BE2C (cell line): ENCODE results near the gene RNF2.
A peak's percentile ranks its signal among the peaks of the same experiment; 100 is the strongest.

Source experiments
- DNase-seq: peaks from one replicate; pipeline ENCODE4 v3.0.0-alpha.2; 2020
- H3K27me3 ChIP-seq: fragments of 250-450 bp; sonication (Bioruptor Pico); 2 replicates; pipeline ENCODE4 v1.5.1; 2020; ENCODE audit warnings: mild to moderate bottlenecking
- H3K36me3 ChIP-seq: fragments of 250-450 bp; sonication (Bioruptor Pico); 2 replicates; pipeline ENCODE4 v1.5.1; 2020; ENCODE audit warnings: mild to moderate bottlenecking
- H3K4me1 ChIP-seq: fragments of 250-450 bp; sonication (Bioruptor Pico); 2 replicates; pipeline ENCODE4 v1.5.1; 2020
- H3K4me3 ChIP-seq: 2 replicates; pipeline ENCODE4 v1.5.1; 2011; ENCODE audit warnings: low read depth, low read length
- H3K9me3 ChIP-seq: fragments of 250-450 bp; sonication (Bioruptor Pico); 2 replicates; pipeline ENCODE4 v1.5.1; 2020
- CTCF ChIP-seq: IDR thresholded peaks from 2 replicates; pipeline ENCODE4 v1.5.1; 2012; ENCODE audit warnings: mild to moderate bottlenecking, low read depth, low read length

Gene RNF2

GRCh38 chr1:185045814-185046492 is 595 bp downstream of the RNF2 start:
- H3K9me3 ChIP-seq, result no peaks in the 10 kb centered on the region
- peak; percentile 50 for DNase-seq
- H3K36me3 ChIP-seq, result no peaks in the 10 kb centered on the region

GRCh38 chr1:185046668-185047067 is 1.3 kb downstream of the RNF2 start:
- Histone ChIP-seq H3K9me3 (no peaks in the 10 kb centered on the region), H3K27me3 (no peaks in the 10 kb centered on the region), H3K4me1 (no peaks in the 10 kb centered on the region), H3K4me3 (peak overlapping the region; percentile 90), H3K36me3 (no peaks in the 10 kb centered on the region)
- DNase-seq, result no peak
- no peak for TF ChIP-seq CTCF

More at GRCh38 chr1:185045814-185046492, 595 bp downstream of the RNF2 start:
- no peak for TF ChIP-seq CTCF
- Histone ChIP-seq H3K27me3 (no peaks in the 10 kb centered on the region), H3K4me1 (no peaks in the 10 kb centered on the region), H3K4me3 (peak overlapping the region; percentile 90)

GRCh38 chr1:185049670-185050069 is 4.3 kb downstream of the RNF2 start:
- H3K4me3 ChIP-seq, result no peak overlapping the region
- H3K27me3 ChIP-seq, result no peaks in the 10 kb centered on the region
- H3K4me1 ChIP-seq, result no peaks in the 10 kb centered on the region
- H3K36me3 ChIP-seq, result no peaks in the 10 kb centered on the region; the same call in 1 of the 2 replicates
- H3K9me3 ChIP-seq, result no peaks in the 10 kb centered on the region
- no peak for TF ChIP-seq CTCF
- DNase-seq, result no peak

GRCh38 chr1:185050823-185051451 is 5.6 kb downstream of the RNF2 start:
- TF ChIP-seq CTCF, result no peak

GRCh38 chr1:185053204-185053603 is 7.8 kb downstream of the RNF2 start:
- Histone ChIP-seq H3K36me3 (no peaks in the 10 kb centered on the region; the same call in 1 of the 2 replicates), H3K27me3 (no peaks in the 10 kb centered on the region), H3K9me3 (no peaks in the 10 kb centered on the region), H3K4me1 (no peaks in the 10 kb centered on the region), H3K4me3 (no peak overlapping the region)
- TF ChIP-seq CTCF, result no peak
- no peak for DNase-seq

More at GRCh38 chr1:185050823-185051451, 5.6 kb downstream of the RNF2 start:
- Histone ChIP-seq H3K27me3 (no peaks in the 10 kb centered on the region), H3K4me1 (no peaks in the 10 kb centered on the region), H3K36me3 (no peaks in the 10 kb centered on the region; the same call in 1 of the 2 replicates), H3K9me3 (no peaks in the 10 kb centered on the region), H3K4me3 (no peak overlapping the region)
- DNase-seq, result no peak
